Hepatocyte (in vitro differentiated cells): ENCODE data around the gene ILRUN. TPM values are rescaled to one million over a fixed set of nuclear protein-coding genes. Genes with fewer than 3 reads are reported as not detected.
"Not testable (repeated sequence)": the region's sequence is repeated elsewhere in the genome, so short reads cannot be mapped to it uniquely, and the experiment has no call there.

Source experiments
- DNase-seq: peaks from one replicate; pipeline ENCODE4 v3.0.0-alpha.2; 2016; ENCODE audit warnings: low spot score
- H2AFZ ChIP-seq: fragments of 200-600 bp; sonication (generic); 2 replicates; pipeline ENCODE4 v1.6.0; 2016; ENCODE audit warnings: antibody characterized with exemption, mild to moderate bottlenecking
- H3K27ac ChIP-seq: fragments of 200-600 bp; sonication (generic); 2 replicates; pipeline ENCODE4 v1.5.1; 2016; ENCODE audit warnings: mild to moderate bottlenecking
- H3K27me3 ChIP-seq: fragments of 200-600 bp; sonication (generic); 2 replicates; pipeline ENCODE4 v1.6.1; 2016
- H3K36me3 ChIP-seq: fragments of 200-600 bp; sonication (generic); replicated peaks from 2 replicates; pipeline ENCODE4 v1.5.1; 2016; ENCODE audit warnings: low read depth; ENCODE audit not compliant: insufficient read depth
- H3K4me1 ChIP-seq: fragments of 200-600 bp; sonication (generic); 2 replicates; pipeline ENCODE4 v1.5.1; 2016; ENCODE audit warnings: mild to moderate bottlenecking, moderate library complexity; ENCODE audit not compliant: insufficient read depth
- H3K4me2 ChIP-seq: fragments of 200-600 bp; sonication (generic); 2 replicates; pipeline ENCODE4 v1.6.0; 2016
- H3K4me3 ChIP-seq: fragments of 200-600 bp; sonication (generic); 2 replicates; pipeline ENCODE4 v1.5.1; 2016; ENCODE audit warnings: mild to moderate bottlenecking
- H3K79me2 ChIP-seq: fragments of 200-600 bp; sonication (generic); 2 replicates; pipeline ENCODE4 v1.6.0; 2017; ENCODE audit warnings: mild to moderate bottlenecking
- H3K9me2 ChIP-seq: fragments of 200-600 bp; sonication (generic); replicated peaks from 2 replicates; pipeline ENCODE4 v1.6.0; 2017; ENCODE audit warnings: mild to moderate bottlenecking; ENCODE audit not compliant: insufficient read depth
- H3K9me3 ChIP-seq: fragments of 200-600 bp; sonication (generic); 2 replicates; pipeline ENCODE4 v1.5.1; 2016; ENCODE audit warnings: low read depth, mild to moderate bottlenecking
- H4K20me1 ChIP-seq: fragments of 200-600 bp; sonication (generic); 2 replicates; pipeline ENCODE4 v1.6.0; 2016; ENCODE audit warnings: mild to moderate bottlenecking; ENCODE audit not compliant: insufficient read depth, poor library complexity, severe bottlenecking
- CTCF ChIP-seq: fragments of 200-600 bp; sonication (generic); IDR thresholded peaks from 2 replicates; pipeline ENCODE4 v1.5.1; 2016; ENCODE audit warnings: antibody characterized with exemption, mild to moderate bottlenecking; ENCODE audit not compliant: poor library complexity
- EZH2 ChIP-seq: fragments of 200-600 bp; sonication (generic); IDR thresholded peaks from 2 replicates; pipeline ENCODE4 v1.6.1; 2016; ENCODE audit warnings: antibody characterized with exemption, mild to moderate bottlenecking, borderline replicate concordance
- EZH2phosphoT487 ChIP-seq: fragments of 200-600 bp; sonication (generic); IDR thresholded peaks from one replicate; pipeline ENCODE4 v1.6.1; 2018; ENCODE audit warnings: antibody characterized with exemption, mild to moderate bottlenecking, low read depth, moderate library complexity; ENCODE audit not compliant: unreplicated experiment, severe bottlenecking
- WGBS: methylation state at CpG from one replicate; pipeline ENCODE4 v1.1.6; 2016; ENCODE audit warnings: low lambda C conversion rate; ENCODE audit errors: missing lambda C conversion rate; 5-methylcytosine and 5-hydroxymethylcytosine counted together
- polyA plus RNA-seq: library from polyadenylated mRNA; unstranded; fragments of >200 nt; fragmentation: Nextera tagmentation; extraction: Ambion mirVana; gene quantifications from 2 replicates; pipeline ENCODE4 v1.2.1, GENCODE V29; 2016
- total RNA-seq: library from RNA; depleted of rRNA; stranded (reverse); fragments of >200 nt; gene quantifications from 2 replicates; pipeline ENCODE4 v1.2.3, GENCODE V29; 2014

ILRUN gene
- total and polyA plus RNA-seq, 2 experiments from 2014 or later = 12.7 to 61.3 TPM

GRCh38 chr6:34723203-34723602 is 26.6 kb upstream of the ILRUN start:
- no peak for DNase-seq
- no peaks in the 10 kb centered on the region for H3K9me2 ChIP-seq
- WGBS = 37% methylated on average over 2 of the region's 2 CpGs
- no peak overlapping the region for H2AFZ ChIP-seq
- H3K27me3 ChIP-seq = no peaks in the 10 kb centered on the region
- H3K9me3 ChIP-seq = no peaks in the 10 kb centered on the region
- H3K4me3 ChIP-seq = no peak overlapping the region
- TF ChIP-seq EZH2phosphoT487 = no peak
- no peak overlapping the region for H3K27ac ChIP-seq
- no peaks in the 10 kb centered on the region for H3K79me2 ChIP-seq
- H3K4me1 ChIP-seq = peaks cover 16% of the 10 kb centered on the region
- no peaks in the 10 kb centered on the region for H3K36me3 ChIP-seq
- H4K20me1 ChIP-seq = no peaks in the 10 kb centered on the region
- H3K4me2 ChIP-seq = no peak overlapping the region

GRCh38 chr6:34722451-34722850 is 25.9 kb upstream of the ILRUN start:
- Histone ChIP-seq H3K9me3 (no peaks in the 10 kb centered on the region), H2AFZ (no peak overlapping the region), H3K9me2 (no peaks in the 10 kb centered on the region)

GRCh38 chr6:34720160-34720559 is 23.6 kb upstream of the ILRUN start:
- H3K27me3 ChIP-seq, H3K4me3 ChIP-seq, H4K20me1 ChIP-seq, H3K36me3 ChIP-seq, H3K9me2 ChIP-seq, H3K9me3 ChIP-seq, H3K79me2 ChIP-seq, DNase-seq: not testable (repeated sequence)
- Histone ChIP-seq H3K4me2 (peak overlapping the region; percentile 6), H2AFZ (peak overlapping the region; percentile 35), H3K27ac (peak overlapping the region; percentile 88), H3K4me1 (peaks cover 16% of the 10 kb centered on the region)
- WGBS = 28% methylated on average over 6 of the region's 6 CpGs

More at GRCh38 chr6:34722451-34722850, 25.9 kb upstream of the ILRUN start:
- H3K4me1 ChIP-seq = peaks cover 16% of the 10 kb centered on the region
- no peaks in the 10 kb centered on the region for H3K36me3 ChIP-seq
- 86% methylated on average over 8 of the region's 8 CpGs for WGBS
- no peaks in the 10 kb centered on the region for H3K79me2 ChIP-seq
- TF ChIP-seq EZH2 (no peak), EZH2phosphoT487 (no peak), CTCF (no peak)
- H3K4me3 ChIP-seq = no peak overlapping the region
- H3K27ac ChIP-seq = no peak overlapping the region
- DNase-seq = no peak
- H4K20me1 ChIP-seq = no peaks in the 10 kb centered on the region
- H3K4me2 ChIP-seq = no peak overlapping the region
- no peaks in the 10 kb centered on the region for H3K27me3 ChIP-seq

- H3K36me3 ChIP-seq, H3K4me3 ChIP-seq, H3K27me3 ChIP-seq, H3K79me2 ChIP-seq, H4K20me1 ChIP-seq, H3K9me2 ChIP-seq, DNase-seq, H3K9me3 ChIP-seq: not testable (repeated sequence)
- Histone ChIP-seq H2AFZ (peak overlapping the region; percentile 35), H3K4me1 (peaks cover 16% of the 10 kb centered on the region), H3K4me2 (peak overlapping the region; percentile 52), H3K27ac (peak overlapping the region; percentile 88)
- WGBS = 28% methylated on average over 8 of the region's 9 CpGs
Measured at GRCh38 chr6:34719646-34720045, 23.1 kb upstream of the ILRUN start.

GRCh38 chr6:34718976-34719375 is 22.4 kb upstream of the ILRUN start:
- Histone ChIP-seq H3K4me1 (peaks cover 16% of the 10 kb centered on the region), H4K20me1 (no peaks in the 10 kb centered on the region), H3K4me2 (peak overlapping the region; percentile 52), H2AFZ (peak overlapping the region; percentile 37), H3K27me3 (no peaks in the 10 kb centered on the region), H3K79me2 (no peaks in the 10 kb centered on the region), H3K36me3 (no peaks in the 10 kb centered on the region), H3K9me2 (no peaks in the 10 kb centered on the region), H3K27ac (peak overlapping the region; percentile 88), H3K4me3 (no peak overlapping the region), H3K9me3 (no peaks in the 10 kb centered on the region)
- no peak for TF ChIP-seq CTCF
- TF ChIP-seq EZH2 = no peak
- no peak for TF ChIP-seq EZH2phosphoT487
- DNase-seq = no peak
- 82% methylated on average over 4 of the region's 4 CpGs for WGBS
